SK-MEL-5 (cell line): ENCODE results near the gene PTPN4. TPM values are rescaled to one million over a fixed set of nuclear protein-coding genes. Genes with fewer than 3 reads are reported as not detected.
A peak's percentile ranks its signal among the peaks of the same experiment; 100 is the strongest.

ENCODE experiments used
- DNase-seq: peaks from one replicate; pipeline ENCODE4 v3.0.0-alpha.2; 2016; ENCODE audit warnings: low read depth, low spot score
- in situ Hi-C: cut with HindIII; loops from 2 replicates; pipeline ENCODE4 v1.10.0; 2016; ENCODE audit warnings: low sequenced_read_pairs, high pct_unique_total_duplicates, low pct_unique_long_range_greater_than_20kb
- polyA plus RNA-seq, 2 experiments: library from polyadenylated mRNA; depleted of rRNA; stranded (reverse); fragments of >200 nt; gene quantifications; 2 replicates each; pipeline ENCODE4 v1.2.3, GENCODE V29; 2015
- total RNA-seq: library from RNA; depleted of rRNA; stranded (reverse); fragments of >200 nt; shearing (Covaris generic); gene quantifications from 2 replicates; pipeline ENCODE4 v1.2.3, GENCODE V29; 2014; rRNA removed

The PTPN4 gene
- 15.7 and 19.5 TPM in 2 replicates for total RNA-seq
- 4.6 and 12.6 TPM in 2 replicates for polyA plus RNA-seq (2015; cell fraction: cytosol; rRNA removed)
- polyA plus RNA-seq (2015; cell fraction: nucleus; rRNA removed), result 18.6 and 27.6 TPM in 2 replicates

- in situ Hi-C loops, result no loop called here
These were observed at the start of gene PTPN4 for GRCh38 chr2:119759451-119760236. Gene PTPN4 (plus strand): TSS chr2:119759922. CDS start chr2:119809854, 49,932 bp downstream.

GRCh38 chr2:119710281-119710680, 49.4 kb upstream of the PTPN4 start:
- in situ Hi-C loops, result no loop called here
- no peak for DNase-seq

More at GRCh38 chr2:119759451-119760236, at the start of gene PTPN4:
- peak; percentile 97 for DNase-seq

- in situ Hi-C loops, result no loop called here
- DNase-seq, result no peak
These were observed 48.4 kb upstream of the PTPN4 start for GRCh38 chr2:119711352-119711751.

GRCh38 chr2:119712571-119712970, 47.2 kb upstream of the PTPN4 start:
- in situ Hi-C loops, result no loop called here
- DNase-seq, result no peak

GRCh38 chr2:119713819-119714490, 45.8 kb upstream of the PTPN4 start:
- in situ Hi-C loops, result no loop called here

GRCh38 chr2:119715409-119716283, 44.1 kb upstream of the PTPN4 start:
- peak; percentile 13 for DNase-seq
- in situ Hi-C loops, result no loop called here

More at GRCh38 chr2:119713819-119714490, 45.8 kb upstream of the PTPN4 start:
- no peak for DNase-seq

GRCh38 chr2:119716284-119716672, 43.4 kb upstream of the PTPN4 start:
- in situ Hi-C loops, result no loop called here

GRCh38 chr2:119718501-119719260, 41.0 kb upstream of the PTPN4 start:
- in situ Hi-C loops, result no loop called here
- no peak for DNase-seq

More at GRCh38 chr2:119716284-119716672, 43.4 kb upstream of the PTPN4 start:
- no peak for DNase-seq

- DNase-seq, result no peak
- in situ Hi-C loops, result no loop called here
These were observed 40.5 kb upstream of the PTPN4 start for GRCh38 chr2:119719261-119719627.

GRCh38 chr2:119721043-119721442, 38.7 kb upstream of the PTPN4 start:
- no peak for DNase-seq
- in situ Hi-C loops, result no loop called here

GRCh38 chr2:119721462-119721861, 38.3 kb upstream of the PTPN4 start:
- DNase-seq, result no peak
- in situ Hi-C loops, result no loop called here

- in situ Hi-C loops, result no loop called here
- no peak for DNase-seq
These were observed 37.8 kb upstream of the PTPN4 start for GRCh38 chr2:119721904-119722303.

- no peak for DNase-seq
- in situ Hi-C loops, result no loop called here
These were observed 36.5 kb upstream of the PTPN4 start for GRCh38 chr2:119723186-119723585.

GRCh38 chr2:119723784-119724467, 35.8 kb upstream of the PTPN4 start:
- peak; percentile 17 for DNase-seq

GRCh38 chr2:119724656-119725485, 34.9 kb upstream of the PTPN4 start:
- DNase-seq, result no peak

More at GRCh38 chr2:119723784-119724467, 35.8 kb upstream of the PTPN4 start:
- in situ Hi-C loops, result no loop called here

GRCh38 chr2:119727493-119727892, 32.2 kb upstream of the PTPN4 start:
- DNase-seq, result no peak
- in situ Hi-C loops, result no loop called here

More at GRCh38 chr2:119724656-119725485, 34.9 kb upstream of the PTPN4 start:
- in situ Hi-C loops, result no loop called here
